Measurements from ENCODE around the gene PRDM5.

GRCh38 chr4:120754590-120754989 is 167.9 kb downstream of the PRDM5 start:
- TF ChIP-seq POLR2A (IDR thresholded peaks at IDR 0.05): no peak
- no peak for TF ChIP-seq CTCF (IDR thresholded peaks at IDR 0.05)

Measured in thyroid gland (tissue), 4 donors.